HG03025 (cell line): ENCODE data around the gene DRD1.
"Not testable (repeated sequence)": the region's sequence is repeated elsewhere in the genome, so short reads cannot be mapped to it uniquely, and the experiment has no call there.

Source experiments
- ATAC-seq: cut with Tn5 transposase; IDR thresholded peaks from one replicate; pipeline ENCODE4 v1.9.1; 2021; ENCODE audit warnings: mild to moderate bottlenecking, moderate library complexity; ENCODE audit not compliant: unreplicated experiment, low FRiP score

DRD1 gene

DNA sequence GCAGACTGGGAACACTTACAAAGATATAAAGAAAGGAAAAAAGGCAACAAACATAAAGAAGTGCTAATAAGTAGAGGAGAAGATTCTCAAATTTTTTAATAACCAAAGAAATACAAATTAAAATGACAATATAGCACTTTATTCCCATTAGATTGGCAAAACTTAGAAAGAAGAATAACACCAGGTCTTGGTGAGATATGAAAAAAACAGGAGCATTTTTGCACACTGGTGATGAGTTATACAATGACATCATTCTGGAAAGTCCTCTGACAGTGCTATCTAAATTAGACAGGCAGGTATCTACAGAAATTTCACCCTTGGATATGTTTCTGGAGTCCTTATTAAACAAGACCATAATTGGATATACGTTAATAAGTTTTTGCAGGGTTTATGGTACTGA, 24.9 kb upstream of the DRD1 start:
- ATAC-seq = no peak

DNA sequence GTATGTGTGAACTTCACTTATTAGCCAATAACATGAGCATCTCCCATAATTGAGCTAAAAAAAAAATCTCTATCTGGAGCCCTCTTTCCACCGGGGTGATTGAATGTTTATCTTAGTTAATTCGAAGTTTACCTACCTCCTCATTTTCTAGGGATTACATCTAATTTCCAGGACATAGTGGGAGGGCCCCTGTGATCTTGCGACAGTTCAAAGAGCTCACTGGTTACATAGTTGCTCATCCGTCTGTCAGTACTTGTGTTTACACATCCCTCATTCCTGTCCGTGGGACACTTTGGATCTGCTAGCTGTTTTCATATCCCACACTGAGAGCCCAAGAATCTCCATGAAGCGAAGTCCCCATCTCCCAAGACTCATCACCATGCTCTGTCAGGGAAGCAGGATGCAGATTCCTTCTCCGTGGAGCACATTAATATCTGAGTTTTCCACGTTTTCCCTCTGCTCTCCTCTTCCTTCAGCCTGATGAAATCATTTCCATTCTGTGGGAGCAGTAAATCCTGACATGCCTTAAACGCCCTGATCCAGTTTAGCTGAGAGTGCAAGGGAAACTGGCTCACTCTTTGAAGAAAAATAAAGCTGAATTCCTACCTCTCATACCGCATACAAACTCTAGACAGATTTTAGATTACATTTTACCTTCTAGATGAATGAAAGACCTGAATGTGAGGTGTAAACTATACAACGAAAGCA, 24.2 kb upstream of the DRD1 start:
- no peak for ATAC-seq

DNA sequence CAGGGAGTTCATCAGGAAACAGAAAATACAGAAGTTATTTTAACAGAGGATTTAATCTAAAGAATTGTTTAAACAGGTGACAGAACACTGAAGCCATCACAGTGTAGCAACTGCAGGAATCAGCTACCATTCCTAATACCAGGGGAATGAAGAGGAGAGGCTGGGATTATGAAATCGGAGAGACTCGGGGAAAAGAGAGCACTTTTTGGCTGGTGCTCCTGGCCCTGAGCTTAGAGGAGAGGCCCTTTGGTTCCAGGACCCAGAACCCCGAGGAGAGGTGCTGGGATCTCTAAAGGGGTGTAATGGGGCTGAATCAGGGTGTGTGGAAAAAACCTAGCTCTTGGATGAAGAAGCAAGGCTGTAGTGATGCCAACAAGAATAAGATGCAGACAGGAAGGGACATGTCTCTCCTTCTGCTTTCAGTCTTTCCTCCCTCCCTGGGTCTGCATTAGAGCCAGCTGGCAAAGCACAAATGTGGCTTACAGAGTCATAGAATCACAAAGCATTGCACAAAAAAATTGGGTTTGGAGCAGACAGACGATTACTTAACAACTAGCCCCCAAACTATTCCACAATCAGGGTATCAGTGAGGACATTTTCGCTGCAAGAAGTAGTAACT, 22.8 kb upstream of the DRD1 start:
- ATAC-seq = no peak

DNA sequence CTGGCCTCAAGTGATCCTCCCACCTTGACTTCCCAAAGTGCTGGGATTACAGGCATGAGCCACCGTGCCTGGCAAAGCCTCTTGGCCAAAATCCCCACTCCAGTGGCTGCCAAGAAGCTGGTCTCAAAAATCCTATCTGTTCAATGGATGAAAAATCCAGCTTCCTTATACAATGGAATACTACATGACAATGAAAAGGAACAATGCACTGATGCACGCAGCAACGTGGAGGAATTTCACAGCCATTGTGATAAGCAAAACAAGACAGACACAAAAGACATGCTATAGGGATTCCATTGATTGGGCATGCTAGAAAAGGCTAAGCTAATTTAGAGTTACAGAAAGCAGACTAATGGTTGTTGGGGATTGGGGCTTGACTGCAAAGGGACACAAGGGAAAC, 21.3 kb upstream of the DRD1 start:
- ATAC-seq = no peak

DNA sequence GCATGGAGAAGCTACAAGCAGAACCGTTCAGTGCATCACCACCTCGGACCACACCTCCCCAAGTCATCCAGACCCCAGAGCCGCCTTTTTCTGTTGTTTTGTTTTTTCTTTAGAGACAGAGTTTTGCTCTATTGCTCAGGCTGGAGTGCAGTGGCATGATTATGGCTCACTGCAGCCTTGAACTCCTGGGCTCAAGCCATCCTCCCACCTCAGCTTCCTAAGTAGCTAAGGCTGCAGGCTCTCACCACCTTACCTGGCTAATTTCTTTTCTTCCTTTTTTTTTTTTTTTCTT, 20.9 kb upstream of the DRD1 start:
- no peak for ATAC-seq

DNA sequence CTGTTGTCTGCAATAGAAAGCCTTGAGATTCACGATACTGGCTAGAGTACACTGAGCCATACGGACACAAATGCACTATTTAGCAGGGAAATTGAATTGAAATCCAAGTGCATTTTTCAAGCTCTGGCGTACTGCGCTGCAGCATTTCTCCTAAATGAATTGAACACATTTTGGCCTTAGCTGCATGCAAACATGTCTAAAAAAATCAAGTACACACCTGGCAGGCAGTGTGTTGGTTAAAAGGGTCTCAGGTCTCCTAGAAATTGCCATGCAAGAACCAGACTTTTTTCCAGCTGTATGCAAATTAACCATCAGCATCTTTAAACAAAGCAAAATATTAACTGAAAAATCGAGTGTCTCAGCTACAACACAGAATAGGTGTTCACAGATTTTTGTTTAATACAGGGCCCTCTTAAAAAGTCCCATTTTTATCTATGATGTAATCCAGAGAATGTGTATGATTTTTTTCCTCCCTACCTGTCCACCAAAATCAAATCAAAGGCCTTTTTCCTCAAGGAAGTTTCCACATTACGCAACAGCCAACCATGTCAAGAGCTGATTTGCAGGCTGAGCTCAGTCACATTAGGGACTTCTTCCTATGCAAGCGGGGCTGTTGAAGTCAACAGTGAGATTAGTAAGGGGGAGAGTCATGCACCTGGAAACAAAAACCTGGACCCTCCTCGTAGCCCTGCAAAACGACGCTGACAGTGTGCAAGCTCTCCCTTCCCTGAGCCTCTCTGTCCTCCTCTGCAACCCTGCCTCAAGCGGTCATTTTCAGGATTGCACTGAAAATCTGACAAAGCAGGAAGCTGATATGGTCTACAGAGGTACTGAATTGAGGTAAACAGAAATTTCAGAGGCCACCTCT, 20.3 kb upstream of the DRD1 start:
- peak; percentile 94 for ATAC-seq

DNA sequence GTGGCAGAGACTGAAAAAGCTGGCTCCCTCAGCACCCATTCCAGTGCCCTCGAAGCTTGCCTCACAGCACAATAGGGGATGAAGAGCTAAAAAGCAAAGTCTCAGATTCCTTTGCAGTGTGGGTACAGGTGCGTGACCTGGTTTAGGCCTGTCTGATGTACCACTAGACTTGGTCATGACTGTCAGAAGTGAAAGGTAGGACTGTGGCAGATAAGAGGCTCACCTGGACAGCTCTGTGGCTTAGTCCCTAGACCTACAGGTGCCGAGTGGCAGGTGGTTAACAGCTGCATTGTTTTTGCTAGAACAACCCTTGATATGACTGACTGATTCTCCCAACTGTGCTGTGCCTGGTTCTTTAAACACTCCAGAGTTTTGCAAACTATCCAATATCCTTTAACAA, 19.7 kb upstream of the DRD1 start:
- ATAC-seq = no peak

DNA sequence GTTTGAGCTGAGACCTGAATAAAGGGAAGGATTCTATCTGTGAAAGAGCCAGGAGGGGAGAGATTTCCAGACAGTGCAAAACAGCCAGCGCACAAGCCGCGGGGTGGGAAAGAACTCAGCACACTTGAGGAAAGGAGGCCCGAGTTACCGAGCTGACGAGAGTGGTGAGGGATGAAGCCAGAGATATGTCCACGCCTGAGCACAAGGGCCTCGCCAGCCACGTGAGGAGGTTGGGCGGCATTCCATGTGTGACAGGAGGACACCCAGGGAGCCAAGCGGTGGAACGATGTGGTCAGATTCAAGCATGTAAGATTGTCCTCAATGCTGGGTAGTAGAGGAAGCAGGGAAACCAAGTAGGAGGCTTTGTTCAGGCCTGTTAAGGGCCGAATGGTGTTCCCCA, 17.4 kb upstream of the DRD1 start:
- no peak for ATAC-seq

DNA sequence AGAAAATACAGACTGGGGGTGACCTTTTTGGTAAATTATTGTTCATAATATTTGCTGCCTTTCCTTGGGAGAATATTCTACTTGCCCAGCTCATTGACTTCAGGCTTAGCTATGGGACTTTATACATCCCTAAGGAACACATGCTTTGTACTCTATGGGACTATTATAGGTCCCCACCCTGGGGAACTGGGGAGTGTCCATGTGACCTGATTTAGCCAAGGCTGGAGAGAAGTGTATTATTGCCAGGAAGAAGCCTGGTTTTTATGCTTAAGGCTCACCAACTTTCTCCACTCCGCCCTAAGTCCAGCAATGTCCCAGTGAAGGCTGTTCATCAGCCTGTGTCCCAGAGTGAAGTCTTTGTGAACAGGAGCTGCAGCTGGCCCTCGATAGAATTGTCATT, 16.6 kb upstream of the DRD1 start:
- ATAC-seq = no peak

DNA sequence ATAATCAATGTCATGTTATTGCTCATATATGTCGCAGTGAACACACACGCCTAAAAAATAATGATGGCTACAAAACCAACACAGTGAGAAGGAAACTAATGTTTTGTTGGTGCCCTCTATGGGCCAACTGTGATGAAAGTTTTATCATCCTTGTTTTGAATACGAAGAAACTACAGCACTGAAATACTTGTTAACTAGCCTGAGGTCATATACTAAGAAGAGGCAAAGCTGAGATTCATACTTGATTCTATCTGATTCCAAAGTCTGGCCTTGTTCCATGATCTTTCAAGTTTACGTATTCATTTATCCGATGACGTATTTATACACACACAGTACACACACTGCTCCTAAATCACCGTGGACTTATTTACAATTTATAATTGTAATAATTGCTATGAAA, 16.1 kb upstream of the DRD1 start:
- no peak for ATAC-seq

DNA sequence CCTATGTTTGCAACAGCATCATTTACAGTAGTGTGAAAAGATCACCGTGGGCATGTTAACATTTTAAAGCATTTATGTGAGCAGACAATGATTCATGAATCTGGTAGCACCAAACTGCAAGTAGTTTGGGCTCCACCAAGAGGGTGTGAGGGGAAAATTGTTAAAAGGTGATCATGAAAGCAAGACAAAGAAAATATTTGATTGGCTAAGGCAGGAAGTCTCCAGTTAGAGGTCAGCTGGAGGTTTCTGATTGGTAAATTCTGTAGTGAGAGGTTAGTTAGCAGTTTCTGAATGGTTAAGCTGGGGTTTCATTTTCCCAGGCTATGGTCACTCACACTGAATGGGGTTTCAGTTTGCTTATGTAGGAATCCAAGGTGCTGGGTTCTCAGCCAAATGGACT, 13.5 kb upstream of the DRD1 start:
- peak; percentile 80 for ATAC-seq

DNA sequence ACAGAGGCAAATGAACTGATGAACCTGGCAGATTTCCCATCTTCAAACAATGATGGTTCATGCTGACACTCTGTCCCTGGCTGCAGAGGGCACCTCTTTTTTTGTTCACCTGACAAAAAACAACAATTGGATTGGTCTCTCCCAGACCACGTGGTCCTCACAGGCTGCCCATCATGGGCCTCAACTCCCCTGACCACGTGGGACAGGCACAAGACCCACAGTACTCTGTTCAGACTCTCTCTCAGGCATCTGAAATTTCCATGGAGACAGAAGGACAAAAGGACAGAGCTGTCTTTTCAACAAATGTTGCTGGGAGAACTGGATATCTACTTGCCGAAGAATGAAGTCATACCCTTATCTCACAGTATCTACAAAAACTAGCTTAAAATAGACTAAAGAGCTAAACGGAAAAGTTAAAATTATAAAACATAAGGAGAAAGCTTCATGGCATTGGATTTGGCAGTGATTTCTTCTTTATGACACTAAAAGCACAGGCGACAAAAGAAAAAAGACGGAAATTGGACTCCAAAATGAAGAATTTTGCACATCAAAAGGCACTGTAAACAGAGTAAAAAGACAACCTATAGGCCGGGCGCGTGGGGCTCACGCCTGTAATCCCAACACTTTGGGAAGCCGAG, 12.2 kb upstream of the DRD1 start:
- ATAC-seq = no peak

DNA sequence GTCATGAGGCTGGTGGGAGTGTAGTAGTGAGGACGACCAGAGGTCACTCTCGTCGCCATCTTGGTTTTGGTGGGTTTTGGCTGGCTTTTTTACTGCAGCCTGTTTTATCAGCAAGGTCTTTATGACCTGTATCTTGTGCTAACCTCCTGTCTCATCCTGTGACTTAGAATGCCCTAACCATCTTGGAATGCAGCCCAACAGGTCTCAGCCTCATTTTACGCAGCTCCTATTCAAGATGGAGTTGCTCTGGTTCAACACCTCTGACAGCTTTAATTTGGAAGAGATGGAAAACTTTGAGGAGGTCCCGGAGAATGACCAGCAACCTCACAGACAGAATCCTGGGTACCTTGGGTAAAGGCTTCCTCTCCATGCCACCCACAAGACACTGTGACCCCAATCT, 10.4 kb upstream of the DRD1 start:
- not testable (repeated sequence) for ATAC-seq

DNA sequence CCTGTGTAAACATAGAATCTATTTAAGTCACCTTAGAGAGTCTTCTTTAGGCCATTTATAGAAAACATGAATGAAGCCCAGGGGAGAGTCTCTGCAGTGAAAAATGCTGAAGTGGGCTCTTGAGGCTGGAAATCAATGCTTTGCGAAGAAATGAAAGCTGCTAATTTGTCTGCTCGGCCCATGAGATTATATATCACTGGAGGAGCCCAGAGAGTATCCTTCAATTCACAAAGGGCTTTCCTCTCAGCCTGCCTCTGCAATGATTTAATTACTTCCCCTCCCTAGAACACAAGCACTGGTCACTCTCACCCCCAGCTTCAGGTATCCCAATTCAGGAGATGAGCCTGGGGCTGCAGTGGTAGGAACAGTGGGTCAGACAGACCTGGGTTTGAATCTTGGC, 8.2 kb upstream of the DRD1 start:
- ATAC-seq = no peak

DNA sequence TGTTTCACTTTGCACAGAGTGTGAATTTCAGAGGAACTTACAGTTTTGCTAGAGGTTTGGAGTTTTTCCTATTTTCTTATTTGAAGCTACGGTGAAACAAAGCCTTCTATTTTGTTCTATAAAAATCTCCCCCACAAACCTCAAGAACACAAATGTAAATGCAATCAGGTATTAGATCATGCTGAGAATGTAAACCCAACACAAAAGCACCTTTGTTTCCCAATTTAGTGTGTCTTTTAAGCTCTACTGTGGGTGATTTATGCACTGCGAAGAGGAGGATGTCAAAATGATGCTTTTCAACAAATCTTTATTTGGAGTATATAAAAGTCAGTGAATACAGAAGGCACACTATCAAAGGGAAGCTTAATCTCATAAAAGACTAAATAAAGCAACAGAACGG, 4.3 kb upstream of the DRD1 start:
- ATAC-seq = no peak

DNA sequence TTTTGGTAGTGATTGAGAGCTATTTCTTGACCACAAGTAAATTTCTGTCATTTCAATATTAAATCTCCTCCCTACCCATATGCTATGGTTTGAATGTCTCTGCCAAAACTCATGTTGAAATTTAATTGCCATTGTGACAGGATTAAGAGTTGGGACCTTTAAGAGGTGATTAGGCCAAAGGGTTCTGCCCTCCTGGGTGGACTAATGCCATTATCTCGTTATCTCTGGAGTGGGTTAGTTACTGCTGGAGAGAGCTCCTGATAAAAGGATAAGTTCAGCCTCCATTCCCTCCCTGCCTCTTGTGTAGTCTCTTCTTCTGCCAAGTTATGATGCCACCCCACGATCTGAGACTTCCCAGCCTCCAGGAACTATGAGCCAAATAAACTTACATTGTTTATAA, 3.6 kb upstream of the DRD1 start:
- ATAC-seq = no peak

DNA sequence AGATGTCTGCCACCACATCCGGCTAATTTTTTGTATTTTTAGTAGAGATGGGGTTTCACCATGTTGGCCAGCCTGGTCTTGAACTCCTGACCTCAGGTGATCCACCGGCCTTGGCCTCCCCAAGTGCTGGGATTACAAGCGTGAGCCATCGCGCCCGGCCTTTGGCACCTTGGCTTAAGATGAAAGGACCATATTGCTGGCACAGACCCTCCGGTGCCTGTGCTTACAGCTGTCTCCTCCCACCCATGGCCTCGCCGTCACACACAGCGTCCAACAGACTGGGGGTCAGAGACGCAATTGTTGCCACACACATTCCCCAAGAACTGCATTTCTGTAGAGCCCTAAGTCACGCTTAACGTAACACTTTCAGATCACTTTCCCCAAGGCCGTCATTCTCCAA, 2.4 kb upstream of the DRD1 start:
- not testable (repeated sequence) for ATAC-seq

DNA sequence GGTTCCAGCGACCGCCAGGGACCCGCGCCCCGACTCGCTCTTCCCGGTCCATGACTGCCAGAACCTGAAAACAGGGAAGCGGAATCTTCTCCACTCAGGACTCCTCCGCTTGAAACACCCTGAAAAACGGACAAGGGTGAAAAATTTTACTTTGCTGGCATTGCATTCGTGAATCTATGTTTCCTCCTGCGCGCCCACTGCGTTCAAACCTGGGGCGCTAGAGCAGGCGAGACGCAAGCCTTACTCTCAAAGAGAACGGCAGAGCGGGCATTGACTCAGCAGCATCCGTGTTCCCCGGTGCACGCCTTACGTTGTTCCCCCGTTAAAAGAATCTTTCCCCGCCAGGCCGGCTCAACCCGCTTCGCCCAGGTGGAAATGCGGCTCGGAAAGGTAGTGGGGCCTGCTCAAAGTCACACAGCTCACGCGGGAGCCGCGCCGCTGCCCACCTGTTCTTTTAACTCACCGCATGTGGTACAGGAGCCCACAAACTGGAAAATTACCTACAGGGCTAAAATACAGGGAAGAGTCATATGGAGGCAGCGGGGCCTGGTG, 999 bp upstream of the DRD1 start:
- no peak for ATAC-seq

DNA sequence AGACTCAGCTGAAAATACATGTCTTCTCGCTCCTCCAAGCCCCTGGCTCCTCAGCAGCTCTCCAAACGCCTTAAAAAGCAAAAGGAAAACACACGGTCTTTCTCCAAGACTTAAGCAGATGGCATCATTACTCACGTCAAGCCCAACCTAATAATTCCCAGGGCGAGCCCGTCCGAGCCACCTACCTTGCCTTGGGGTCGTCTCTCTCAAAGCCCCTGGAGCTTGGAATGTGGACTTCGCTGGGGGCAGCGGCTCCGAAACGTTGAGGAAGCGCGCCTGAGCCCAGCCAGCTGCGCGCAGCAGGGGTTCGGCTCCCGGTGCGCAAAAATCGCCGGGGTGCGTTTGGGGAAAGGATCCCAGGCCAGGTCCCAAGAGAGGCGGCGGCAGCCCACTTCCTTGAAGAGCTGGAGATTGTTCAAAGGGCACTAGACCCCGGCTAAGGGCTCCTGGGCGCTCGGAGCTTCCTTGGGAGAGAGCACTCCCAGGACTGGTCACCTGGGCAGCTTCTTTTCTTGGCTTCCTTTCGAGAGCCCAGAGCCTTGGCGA, 395 bp downstream of the DRD1 start:
- ATAC-seq = no peak

DNA sequence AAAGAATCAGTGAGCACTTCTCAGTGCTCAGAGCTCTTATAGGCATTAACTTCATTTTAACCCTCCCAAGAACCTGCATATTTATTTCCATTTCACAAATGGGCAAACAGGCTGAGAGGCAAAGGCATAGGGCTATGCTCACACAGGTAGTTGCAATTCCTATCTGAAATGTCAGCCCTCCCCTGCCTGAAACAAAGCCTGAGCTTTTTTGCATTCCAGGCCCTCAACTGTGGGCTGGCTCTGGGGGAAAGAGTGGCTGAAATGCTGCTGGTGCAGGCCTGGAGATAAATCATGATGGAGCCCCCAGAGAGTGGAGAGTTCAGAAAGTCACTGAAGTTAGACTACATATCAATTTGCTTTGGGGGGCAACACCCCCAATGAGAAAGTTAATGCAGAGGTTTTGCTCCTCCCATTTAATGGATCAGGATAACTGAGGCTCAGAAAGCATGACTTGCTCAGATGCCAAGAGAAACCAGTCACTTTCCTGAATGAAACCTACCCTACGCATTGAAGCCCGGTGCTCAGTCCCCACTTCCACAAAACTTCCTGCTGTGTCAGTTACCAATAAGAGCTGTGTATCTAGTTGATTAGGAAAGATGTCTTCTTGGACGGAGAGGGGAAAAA, 5.6 kb downstream of the DRD1 start:
- no peak for ATAC-seq
